Ramos (cell line): Measurements from ENCODE around the gene C10orf67.
"Not testable (repeated sequence)": the region's sequence is repeated elsewhere in the genome, so short reads cannot be mapped to it uniquely, and the experiment has no call there.

Experiments used
- in situ Hi-C: fragments of 300-500 bp; cut with MboI; formaldehyde crosslinking; loops from one replicate; pipeline ENCODE4 v1.14.3; 2022; ENCODE audit warnings: low sequenced_read_pairs; ENCODE audit not compliant: unreplicated experiment

C10orf67 gene

GRCh38 chr10:23283680-23284079 lies 60.9 kb downstream of the C10orf67 start:
- in situ Hi-C loops: no loop called here

DNA sequence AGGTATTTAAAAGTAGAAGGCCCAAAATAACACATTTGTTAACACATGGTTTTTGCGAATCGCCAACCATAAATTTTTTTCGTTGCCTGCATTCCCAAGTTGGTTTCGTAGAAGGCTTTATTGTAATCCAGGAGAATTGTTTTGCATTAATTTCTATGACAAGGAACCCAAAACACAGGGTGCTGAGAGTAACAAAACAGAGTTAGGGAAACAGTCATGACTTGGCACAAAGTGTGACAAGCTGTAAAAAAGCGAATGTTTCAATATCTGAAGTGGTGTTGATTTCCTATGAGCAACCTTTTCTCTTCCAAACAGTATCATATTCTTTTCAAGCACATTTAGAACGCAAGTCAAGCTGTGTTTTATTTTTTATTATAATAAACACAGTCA lies 63.6 kb downstream of the C10orf67 start:
- in situ Hi-C loops: no loop called here

DNA sequence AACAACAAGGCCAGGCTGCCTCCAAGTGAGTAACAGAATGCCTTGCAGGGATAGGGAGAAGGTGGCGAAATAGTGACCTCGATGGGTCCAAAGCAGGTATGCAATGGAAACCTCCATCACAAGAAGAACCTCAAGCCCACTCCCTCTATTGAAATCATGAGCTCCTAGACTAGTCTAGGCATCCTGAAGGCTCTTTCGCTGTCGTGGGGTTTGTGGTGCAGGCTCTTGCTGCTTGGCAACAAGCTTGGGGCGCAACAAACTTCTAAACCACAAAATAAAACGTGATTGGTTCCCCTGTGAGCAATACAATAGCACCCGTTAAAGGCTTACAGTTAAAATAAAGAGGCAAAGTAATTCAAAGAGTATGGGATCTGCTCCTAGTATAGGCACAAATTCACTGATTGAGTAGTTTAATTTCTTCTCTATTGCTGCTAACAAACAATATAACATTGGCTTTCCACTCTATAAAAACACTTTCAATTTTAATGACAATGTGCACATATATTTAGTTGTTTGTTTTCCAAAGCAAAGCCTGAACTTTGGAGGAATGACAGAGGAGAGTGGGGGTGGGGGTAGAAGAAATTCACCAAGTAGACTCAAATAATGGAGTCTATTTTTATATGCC lies 64.1 kb downstream of the C10orf67 start:
- in situ Hi-C loops: no loop called here

GRCh38 chr10:23275355-23275754 lies 69.2 kb downstream of the C10orf67 start:
- in situ Hi-C loops: no loop called here

- in situ Hi-C loops: not testable (repeated sequence)
These were observed 70.4 kb downstream of the C10orf67 start for GRCh38 chr10:23274179-23274578.

- in situ Hi-C loops: no loop called here
These were observed 74.1 kb downstream of the C10orf67 start for GRCh38 chr10:23270531-23270930.

GRCh38 chr10:23263441-23264164 lies 81.0 kb downstream of the C10orf67 start:
- in situ Hi-C loops: no loop called here

GRCh38 chr10:23262928-23263327 lies 81.7 kb downstream of the C10orf67 start:
- in situ Hi-C loops: no loop called here

- in situ Hi-C loops: no loop called here
These were observed 86.1 kb downstream of the C10orf67 start for GRCh38 chr10:23258516-23258915.

GRCh38 chr10:23253780-23254179 lies 90.8 kb downstream of the C10orf67 start:
- in situ Hi-C loops: no loop called here

DNA sequence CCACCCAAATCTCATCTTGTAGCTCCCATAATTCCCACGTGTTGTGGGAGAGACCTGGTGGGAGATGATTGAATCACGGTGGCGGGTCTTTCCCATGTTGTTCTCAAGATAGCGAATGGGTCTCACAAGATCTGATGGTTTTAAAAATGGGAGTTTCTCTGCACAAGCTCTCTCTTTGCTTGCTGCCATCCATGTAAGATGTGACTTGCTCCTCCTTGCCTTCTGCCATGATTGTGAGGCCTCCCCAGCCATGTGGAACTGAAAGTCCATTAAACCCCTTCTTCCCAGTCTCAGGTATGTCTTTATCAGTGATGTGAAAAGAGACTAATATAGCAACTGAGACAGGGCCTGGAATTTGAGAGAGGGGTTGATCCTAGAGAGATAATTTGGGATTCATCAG lies 91.7 kb downstream of the C10orf67 start:
- in situ Hi-C loops: not testable (repeated sequence)

DNA sequence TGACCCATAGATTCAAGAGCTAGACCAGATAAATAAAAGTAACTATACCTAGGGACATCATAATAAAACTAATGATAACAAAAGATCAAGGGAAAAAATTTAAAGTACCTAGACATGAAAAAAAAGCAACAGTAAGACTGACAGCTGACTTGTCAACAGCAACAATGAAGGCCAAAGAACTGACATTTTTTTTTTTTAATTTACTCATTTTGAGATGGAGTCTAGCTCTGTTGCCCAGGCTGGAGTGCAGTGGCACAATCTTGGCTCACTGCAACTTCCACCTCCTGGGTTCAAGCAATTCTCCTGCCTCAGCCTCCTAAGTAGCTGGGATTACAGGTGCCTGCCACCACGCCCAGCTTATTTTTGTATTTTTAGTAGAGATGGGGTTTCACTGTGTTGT lies 102.8 kb downstream of the C10orf67 start:
- in situ Hi-C loops: not testable (repeated sequence)

DNA sequence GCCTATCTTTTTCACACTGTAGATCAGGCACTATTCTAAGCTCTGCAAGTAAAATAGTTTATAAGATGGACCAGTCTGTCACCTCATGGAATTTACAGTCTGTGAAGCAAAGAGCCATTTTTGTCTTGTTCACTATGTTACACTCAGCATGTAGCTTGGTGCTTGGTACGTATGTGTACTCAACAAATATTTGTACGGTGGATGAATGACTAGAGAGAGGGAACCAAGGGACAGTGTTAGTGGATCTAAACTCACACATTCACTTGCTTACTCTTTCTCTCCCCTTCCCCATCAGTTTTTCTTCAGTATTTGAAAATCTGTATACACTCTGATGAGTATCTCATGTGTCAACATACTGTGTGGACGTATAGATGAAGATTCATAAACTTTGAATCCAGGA lies 106.6 kb downstream of the C10orf67 start:
- in situ Hi-C loops: no loop called here

GRCh38 chr10:23230582-23230981 lies 114.0 kb downstream of the C10orf67 start:
- in situ Hi-C loops: no loop called here

DNA sequence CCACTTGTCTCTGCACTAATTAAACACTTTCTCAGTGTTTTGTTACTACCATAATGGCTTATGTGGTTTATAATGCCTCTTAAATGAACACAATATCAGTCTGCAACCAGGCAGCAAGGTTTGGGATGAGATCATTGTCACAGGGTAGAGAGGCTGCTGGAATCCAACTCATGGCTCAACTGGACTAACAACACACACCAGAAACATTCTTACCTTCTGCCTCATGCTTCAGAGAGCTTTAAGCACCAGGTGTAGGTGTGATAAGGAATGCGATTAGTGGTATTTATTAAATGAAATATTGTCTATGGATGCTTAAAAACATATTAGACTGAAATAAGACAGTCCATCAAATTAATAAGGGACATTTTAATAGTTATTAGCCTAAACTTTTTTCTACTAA lies 127.1 kb downstream of the C10orf67 start:
- in situ Hi-C loops: no loop called here

DNA sequence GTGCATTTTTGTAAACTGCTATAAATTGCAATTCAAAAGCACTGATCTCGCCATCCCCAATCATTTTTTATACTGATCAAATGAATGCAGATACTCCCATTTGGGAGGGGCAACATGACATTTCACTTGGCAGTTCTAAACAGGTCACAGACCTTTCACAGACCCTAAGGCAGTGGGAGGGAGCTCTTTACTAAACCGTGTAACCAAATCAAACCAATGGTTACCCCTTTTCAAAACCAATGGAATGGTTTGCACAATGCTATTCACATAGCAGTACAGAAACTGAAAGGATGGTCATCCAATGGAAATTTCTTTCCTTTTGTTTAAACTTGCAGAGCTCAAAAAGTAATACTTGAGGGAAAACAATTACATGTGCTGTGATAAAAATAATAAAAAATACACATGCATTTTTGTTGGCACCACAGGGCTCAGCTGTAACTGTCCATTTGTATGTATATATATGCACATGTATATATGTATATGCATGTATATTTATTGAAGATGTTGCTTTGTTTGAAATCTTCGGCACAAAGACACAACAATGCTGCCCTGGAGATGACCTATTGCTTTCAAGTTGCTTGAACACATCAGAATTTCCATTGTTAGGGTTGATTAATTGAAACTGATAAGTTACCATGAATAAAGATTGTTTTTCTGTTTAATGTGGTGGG lies 138.5 kb downstream of the C10orf67 start:
- in situ Hi-C loops: no loop called here

GRCh38 chr10:23204773-23205172 lies 139.8 kb downstream of the C10orf67 start:
- in situ Hi-C loops: no loop called here

- in situ Hi-C loops: no loop called here
These were observed 140.9 kb downstream of the C10orf67 start for GRCh38 chr10:23203369-23204325.

DNA sequence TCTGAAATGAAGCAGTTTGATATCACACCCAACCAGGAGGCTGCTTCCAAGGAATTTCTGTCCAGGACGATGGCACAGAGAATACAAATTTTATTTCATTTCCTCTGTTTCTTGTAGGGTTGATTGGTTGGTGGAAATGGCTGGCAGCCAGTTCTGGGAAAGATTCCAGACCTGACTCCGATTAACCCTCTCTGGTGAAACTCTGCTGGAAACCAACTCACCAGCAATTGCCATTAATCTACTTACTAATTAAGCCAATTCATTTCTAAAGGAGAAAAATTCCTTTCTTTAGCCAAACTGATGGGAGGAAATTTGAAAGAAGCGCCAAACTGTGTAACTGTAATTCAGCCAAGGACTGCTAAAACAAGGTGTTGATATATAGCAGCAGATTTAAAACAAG lies 141.8 kb downstream of the C10orf67 start:
- in situ Hi-C loops: no loop called here

- in situ Hi-C loops: no loop called here
These were observed 142.8 kb downstream of the C10orf67 start for GRCh38 chr10:23201837-23202236.
